WTC11 (cell line): ENCODE results near the gene METTL24. TPM values are rescaled to one million over a fixed set of nuclear protein-coding genes. Genes with fewer than 3 reads are reported as not detected.
A peak's percentile ranks its signal among the peaks of the same experiment; 100 is the strongest.

Experiments used
- ATAC-seq: fragments of 200-7000 bp; cut with Tn5 transposase; 2 replicates; pipeline ENCODE4 v1.10.0; 2021; ENCODE audit warnings: mild to moderate bottlenecking, moderate library complexity
- CTCF ChIA-PET: fragments of 300-600 bp; sonication (Branson Sonifier 250); formaldehyde crosslinking; loops from one replicate; lab custom pipeline; 2021; ENCODE audit warnings: antibody characterized with exemption; lab: Charles Lee
- POLR2A ChIA-PET: fragments of 350-600 bp; sonication (Branson Sonifier 250); formaldehyde crosslinking; loops from one replicate; lab custom pipeline; 2021; ENCODE audit warnings: antibody characterized with exemption; lab: Charles Lee
- DNase-seq: peaks from one replicate; pipeline ENCODE4 v3.0.0; 2021; ENCODE audit warnings: low spot score
- H3K27ac Mint-ChIP-seq: 2 replicates; pipeline ENCODE4 v1.8.0; 2021; ENCODE audit warnings: mixed read lengths
- H3K27me3 Mint-ChIP-seq: 2 replicates; pipeline ENCODE4 v1.8.0; 2021; ENCODE audit warnings: low read depth, mild to moderate bottlenecking, moderate library complexity, mixed read lengths
- H3K36me3 Mint-ChIP-seq: 2 replicates; pipeline ENCODE4 v1.8.0; 2021; ENCODE audit warnings: mixed read lengths
- H3K4me1 Mint-ChIP-seq: 2 replicates; pipeline ENCODE4 v1.8.0; 2022; ENCODE audit warnings: mixed read lengths
- H3K4me3 Mint-ChIP-seq: 2 replicates; pipeline ENCODE4 v1.8.0; 2021; ENCODE audit warnings: mild to moderate bottlenecking, moderate library complexity, mixed read lengths
- H3K9me3 Mint-ChIP-seq: 2 replicates; pipeline ENCODE4 v1.8.0; 2021; ENCODE audit warnings: mixed read lengths
- AFF4 ChIP-seq: sonication (generic); formaldehyde crosslinking; IDR thresholded peaks from 2 replicates; pipeline ENCODE4 v1.8.1; 2023; ENCODE audit warnings: mild to moderate bottlenecking, missing genetic modification reagents, borderline replicate concordance
- GTF2I ChIP-seq: fragments of 250-450 bp; sonication (Bioruptor Pico); conservative IDR thresholded peaks from 2 replicates; pipeline ENCODE4 v1.4.0; 2021; ENCODE audit warnings: mild to moderate bottlenecking
- HMGA2 ChIP-seq: fragments of 250-450 bp; sonication (Bioruptor Pico); IDR thresholded peaks from 2 replicates; pipeline ENCODE4 v1.4.0; 2021; ENCODE audit warnings: mild to moderate bottlenecking, moderate library complexity
- KAT7 ChIP-seq: sonication (generic); formaldehyde crosslinking; IDR thresholded peaks from 2 replicates; pipeline ENCODE4 v1.8.1; 2023; ENCODE audit warnings: missing genetic modification reagents, mild to moderate bottlenecking, borderline replicate concordance
- NFYB ChIP-seq: sonication (generic); formaldehyde crosslinking; conservative IDR thresholded peaks from 2 replicates; pipeline ENCODE4 v1.8.0; 2022; ENCODE audit warnings: low read depth, missing genetic modification reagents
- PRDM15 ChIP-seq: sonication (generic); formaldehyde crosslinking; IDR thresholded peaks from 2 replicates; pipeline ENCODE4 v1.8.0; 2022; ENCODE audit warnings: missing genetic modification reagents
- PREB ChIP-seq: sonication (generic); formaldehyde crosslinking; IDR thresholded peaks from 2 replicates; pipeline ENCODE4 v1.8.1; 2022; ENCODE audit warnings: mild to moderate bottlenecking, missing genetic modification reagents, moderate library complexity, borderline replicate concordance
- PRRX2 ChIP-seq: fragments of 250-450 bp; sonication (Bioruptor Pico); IDR thresholded peaks from 2 replicates; pipeline ENCODE4 v1.8.0; 2021; ENCODE audit warnings: mild to moderate bottlenecking
- TP53 ChIP-seq: sonication (generic); formaldehyde crosslinking; IDR thresholded peaks from 2 replicates; pipeline ENCODE4 v1.8.1; 2023; ENCODE audit warnings: mild to moderate bottlenecking, missing genetic modification reagents
- ZBTB43 ChIP-seq: sonication (generic); formaldehyde crosslinking; IDR thresholded peaks from 2 replicates; pipeline ENCODE4 v1.8.1; 2023; ENCODE audit warnings: mild to moderate bottlenecking, missing genetic modification reagents
- ZNF121 ChIP-seq: sonication (generic); formaldehyde crosslinking; IDR thresholded peaks from 2 replicates; pipeline ENCODE4 v1.8.0; 2023; ENCODE audit warnings: missing genetic modification reagents
- ZNF138 ChIP-seq: sonication (generic); formaldehyde crosslinking; conservative IDR thresholded peaks from 2 replicates; pipeline ENCODE4 v1.8.1; 2022; ENCODE audit warnings: mild to moderate bottlenecking, moderate library complexity, missing genetic modification reagents
- ZNF263 ChIP-seq: sonication (generic); formaldehyde crosslinking; IDR thresholded peaks from 2 replicates; pipeline ENCODE4 v1.8.1; 2022; ENCODE audit warnings: low read depth, mild to moderate bottlenecking, moderate library complexity, missing genetic modification reagents
- ZNF423 ChIP-seq: fragments of 250-450 bp; sonication (Bioruptor Pico); IDR thresholded peaks from 2 replicates; pipeline ENCODE4 v2.1.2; 2022; ENCODE audit warnings: mild to moderate bottlenecking, moderate library complexity
- ZNF512 ChIP-seq: sonication (generic); formaldehyde crosslinking; IDR thresholded peaks from 2 replicates; pipeline ENCODE4 v1.8.1; 2022; ENCODE audit warnings: missing genetic modification reagents, borderline replicate concordance
- total RNA-seq: library from RNA; stranded (reverse); gene quantifications from 3 replicates; pipeline ENCODE4 v1.2.3, GENCODE V29; 2021

The METTL24 gene
- total RNA-seq, 1 experiment from 2014 or later: 0.31 TPM

GRCh38 chr6:110385458-110385863 is 27.3 kb upstream of the METTL24 start:
- Mint-ChIP-seq H3K4me3 (no peak overlapping the region), H3K36me3 (no peaks in the 10 kb centered on the region), H3K27ac (no peak overlapping the region), H3K4me1 (peaks cover 19% of the 10 kb centered on the region), H3K27me3 (no peaks in the 10 kb centered on the region; the same call in 1 of the 2 replicates), H3K9me3 (peaks cover 9% of the 10 kb centered on the region)
- POLR2A ChIA-PET: interaction anchor here (1.1 kb wide), 1 partner anchor 22 kb away, joined by 3 read pairs; no protein-coding TSS in a partner anchor
- DNase-seq: no peak
- TF ChIP-seq TP53 (CRISPR knock-in tag): no peak
- TF ChIP-seq HMGA2 (CRISPR knock-in tag): no peak
- no peak for TF ChIP-seq NFYB
- TF ChIP-seq AFF4 (CRISPR knock-in tag): no peak
- no peak for TF ChIP-seq ZNF512
- TF ChIP-seq ZNF121 (CRISPR knock-in tag): no peak
- TF ChIP-seq ZNF138 (CRISPR knock-in tag): no peak
- TF ChIP-seq ZBTB43 (CRISPR knock-in tag): no peak
- no peak for TF ChIP-seq GTF2I
- no peak for TF ChIP-seq PREB
- TF ChIP-seq PRRX2 (CRISPR knock-in tag): no peak
- TF ChIP-seq ZNF423: no peak
- TF ChIP-seq PRDM15 (CRISPR knock-in tag): no peak
- no peak for TF ChIP-seq ZNF263 (CRISPR knock-in tag)
- no peak for ATAC-seq
- CTCF ChIA-PET: interaction anchor here (0.8 to 1.1 kb wide), 3 partner anchors 32 to 346 kb away, joined by 3 read pairs; no protein-coding TSS in a partner anchor

- POLR2A ChIA-PET: no interaction called here
- TF ChIP-seq KAT7 (CRISPR knock-in tag) (no peak), ZNF423 (peak; percentile 83)
- no peak overlapping the region for H3K27ac Mint-ChIP-seq
- peak; percentile 43 for DNase-seq
- CTCF ChIA-PET: interaction anchor here (0.6 to 1.4 kb wide), 4 partner anchors 11 to 37 kb away, joined by 3 to 6 read pairs (median 4); no protein-coding TSS in a partner anchor
- peak; percentile 77 for ATAC-seq
- H3K36me3 Mint-ChIP-seq: no peaks in the 10 kb centered on the region
- H3K4me3 Mint-ChIP-seq: no peak overlapping the region
- peaks cover 9% of the 10 kb centered on the region for H3K9me3 Mint-ChIP-seq
- no peaks in the 10 kb centered on the region for H3K27me3 Mint-ChIP-seq
- peaks cover 10% of the 10 kb centered on the region for H3K4me1 Mint-ChIP-seq
These were observed 20.4 kb upstream of the METTL24 start for GRCh38 chr6:110378552-110378951.
